Stomach (tissue), 9 donors: ENCODE measurements around the gene IREB2. TPM values are rescaled to one million over a fixed set of nuclear protein-coding genes. Genes with fewer than 3 reads are reported as not detected.

Source experiments
- DNase-seq, 2 donors: peaks; one replicate each; pipeline versions ENCODE4 v3.0.0 to v3.0.0-alpha.2; 2013 to 2019
- H3K27ac ChIP-seq, 5 donors: fragments of 200-600 bp in 4 of 5; sonication (generic) in 4 of 5; one replicate each; pipeline ENCODE4 v1.5.1; 2013 to 2019; ENCODE audit warnings: mild to moderate bottlenecking in 1 of 5, moderate library complexity in 1 of 5
- H3K27me3 ChIP-seq, 3 donors: fragments of 200-600 bp; sonication (generic); one replicate each; pipeline ENCODE4 v1.5.1; 2017 to 2019; ENCODE audit warnings: mixed run types in 1 of 3
- H3K36me3 ChIP-seq, 4 donors: fragments of 200-600 bp; sonication (generic); 1 replicate in 3 of 4; 2 replicates in 1 of 4; pipeline ENCODE4 v1.5.1; 2016 to 2019
- H3K4me1 ChIP-seq, 4 donors: fragments of 200-600 bp; sonication (generic); one replicate each; pipeline ENCODE4 v1.5.1; 2016 to 2019
- H3K4me3 ChIP-seq, 4 donors: fragments of 200-600 bp; sonication (generic) in 3 of 4; one replicate each; pipeline ENCODE4 v1.5.1; 2016 to 2019; ENCODE audit warnings: mild to moderate bottlenecking in 1 of 4
- H3K9me3 ChIP-seq, 4 donors: fragments of 200-600 bp; sonication (generic); one replicate each; pipeline ENCODE4 v1.5.1; 2016 to 2019
- CTCF ChIP-seq, 7 experiments: fragments of 450-650 bp in 4 of 7; fragments of 200-600 bp in 3 of 7; sonication (generic) in 3 of 7; IDR thresholded peaks; one replicate each; pipeline ENCODE4 v1.5.1; 2016 to 2019; ENCODE audit warnings: antibody characterized with exemption in 7 of 7, control low read depth in 2 of 7, mild to moderate bottlenecking in 1 of 7
- EP300 ChIP-seq: sonication (generic); formaldehyde crosslinking; IDR thresholded peaks from one replicate; pipeline ENCODE4 v1.6.1; 2017; ENCODE audit warnings: antibody characterized with exemption
- POLR2A ChIP-seq, 4 donors: fragments of 450-650 bp; IDR thresholded peaks; one replicate each; pipeline ENCODE4 v1.6.1; 2016; ENCODE audit warnings: antibody characterized with exemption in 4 of 4, control low read depth in 2 of 4, mild to moderate bottlenecking in 1 of 4, moderate library complexity in 1 of 4
- POLR2AphosphoS5 ChIP-seq, 3 donors: sonication (generic); formaldehyde crosslinking; IDR thresholded peaks; one replicate each; pipeline ENCODE4 v1.6.1; 2016; ENCODE audit warnings: antibody characterized with exemption in 3 of 3
- WGBS, 5 donors: extraction: QIAGEN DNeasy Blood & Tissue Kit in 3 of 5; methylation state at CpG; one replicate each; pipeline versions ENCODE4 v1.1.5 to v1.1.7; 2013 to 2018; 5-methylcytosine and 5-hydroxymethylcytosine counted together
- intact Hi-C: fragments of 100-400 bp; cut with DNase I; formaldehyde crosslinking; loops from one replicate; pipeline ENCODE4 v1.15.1; 2023; ENCODE audit warnings: low total_unique reads
- polyA plus RNA-seq, 3 donors: library from polyadenylated mRNA; stranded (reverse); fragments of 200-250 nt; gene quantifications; one replicate each; pipeline ENCODE4 v1.2.3, GENCODE V29; 2013
- total RNA-seq, 5 donors: library from RNA; depleted of rRNA; stranded (reverse); fragments of >200 nt; gene quantifications; one replicate each; pipeline versions ENCODE4 v1.1.0 to v1.2.3, GENCODE V29; 2014 to 2016
- donor health status: healthy with polysubstance abuse.
- donor health status: Bipolar disorder and iron deficiency.
- donor health status: healthy.

IREB2 gene
- total and polyA plus RNA-seq, 8 donors, result 7.0 to 248 (median 67.5) TPM

GRCh38 chr15:78457101-78457500 lies 19.1 kb downstream of the IREB2 start:
- Histone ChIP-seq H3K27me3 (no peaks in the 10 kb centered on the region), H3K27ac (peak overlapping the region in 2 of 5 donors; percentile 5 to 40), H3K36me3 (peaks cover 0 to 8% (median 0%) of the 10 kb centered on the region in 4 donors), H3K4me1 (peaks cover 29 to 79% (median 60%) of the 10 kb centered on the region in 4 donors), H3K4me3 (no peak overlapping the region), H3K9me3 (no peaks in the 10 kb centered on the region)
- no peak for TF ChIP-seq EP300
- intact Hi-C loops, result no loop called here
- DNase-seq, result peak in 1 of 2 donors; percentile 64
- WGBS, 5 donors, result 0 to 8% (median 2%) methylated on average over 1 of the region's 1 CpG

DNA sequence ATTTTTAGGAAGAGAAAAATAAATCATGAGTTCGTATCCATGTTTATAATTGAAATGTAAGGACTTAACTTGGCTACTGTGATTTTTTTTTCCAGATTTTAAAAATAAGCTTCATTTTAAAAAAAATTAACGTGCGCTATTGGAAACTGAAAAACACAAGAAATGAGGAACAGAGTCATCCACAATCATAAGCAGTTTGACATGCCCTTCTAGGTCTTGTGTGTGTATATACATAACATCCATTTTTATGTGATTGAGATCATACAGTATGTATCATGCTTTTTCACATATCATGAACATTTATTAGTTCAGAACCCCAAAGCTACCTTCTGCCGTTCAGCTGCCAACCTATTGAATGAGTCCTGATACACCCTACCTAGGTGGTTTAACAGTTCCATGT lies 22.7 kb downstream of the IREB2 start:
- DNase-seq, result no peak
- no peak overlapping the region for H3K4me3 ChIP-seq
- 73 to 91% (median 88%) methylated on average over 4 of the region's 4 CpGs for WGBS, 5 donors
- intact Hi-C loops, result no loop called here
- TF ChIP-seq POLR2AphosphoS5 (IDR thresholded peaks at IDR 0.05) (no peak), CTCF (IDR thresholded peaks at IDR 0.05) (no peak), EP300 (no peak), POLR2A (IDR thresholded peaks at IDR 0.05) (no peak)
- H3K27me3 ChIP-seq, result no peaks in the 10 kb centered on the region
- H3K36me3 ChIP-seq, result peaks cover 16 to 37% (median 30%) of the 10 kb centered on the region in 4 donors
- H3K9me3 ChIP-seq, result no peaks in the 10 kb centered on the region
- H3K4me1 ChIP-seq, result peaks cover 18 to 44% (median 31%) of the 10 kb centered on the region in 4 donors
- no peak overlapping the region for H3K27ac ChIP-seq

DNA sequence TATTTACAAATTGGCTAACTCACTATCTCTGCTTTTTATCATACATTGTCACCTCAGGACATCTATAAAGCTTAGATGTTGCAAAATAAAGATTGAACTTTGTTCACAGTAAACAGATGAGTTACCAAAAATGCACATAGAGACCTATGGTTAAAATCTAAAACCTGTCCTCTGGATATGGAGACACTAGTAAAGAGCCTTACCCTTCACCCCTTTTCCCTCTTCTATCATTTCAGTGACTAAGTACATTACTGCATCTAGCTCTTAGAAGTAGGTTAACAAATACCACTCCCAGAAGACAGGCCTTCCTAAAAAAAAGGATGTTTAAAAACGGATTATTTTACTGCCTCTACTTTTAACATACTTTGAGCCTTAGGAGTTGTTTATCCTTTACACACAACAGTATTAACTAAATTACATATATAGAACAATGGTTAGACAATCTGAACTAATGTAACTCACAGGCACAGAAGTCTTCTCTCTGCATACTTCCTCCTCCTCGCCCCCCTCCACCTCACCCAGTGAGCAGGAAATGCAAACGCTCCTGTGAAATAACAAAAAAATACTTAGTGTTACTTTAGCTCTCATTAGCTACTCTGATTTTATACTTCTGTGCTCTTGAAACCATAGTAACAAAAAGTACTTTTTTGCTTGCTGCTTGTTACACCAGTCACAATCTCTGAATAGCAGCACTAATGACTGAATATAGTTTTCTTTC lies 23.3 kb downstream of the IREB2 start:
- WGBS, 5 donors, result 17 to 35% (median 23%) methylated on average over 3 of the region's 3 CpGs
- no peaks in the 10 kb centered on the region for H3K9me3 ChIP-seq
- TF ChIP-seq CTCF (IDR thresholded peaks at IDR 0.05), result no peak
- TF ChIP-seq EP300, result no peak
- no peak for TF ChIP-seq POLR2A (IDR thresholded peaks at IDR 0.05)
- no peak for TF ChIP-seq POLR2AphosphoS5 (IDR thresholded peaks at IDR 0.05)
- H3K36me3 ChIP-seq, result peaks cover 19 to 43% (median 35%) of the 10 kb centered on the region in 4 donors
- intact Hi-C loops, result no loop called here
- no peaks in the 10 kb centered on the region for H3K27me3 ChIP-seq
- no peak overlapping the region for H3K27ac ChIP-seq
- peaks cover 12 to 38% (median 25%) of the 10 kb centered on the region in 4 donors for H3K4me1 ChIP-seq
- no peak overlapping the region for H3K4me3 ChIP-seq
- DNase-seq, result peak in 1 of 2 donors; percentile 32

GRCh38 chr15:78469031-78469430 lies 31.0 kb downstream of the IREB2 start:
- WGBS, 5 donors, result 94 to 100% (median 98%) methylated on average over 1 of the region's 1 CpG
- H3K4me3 ChIP-seq, result no peak overlapping the region
- H3K27me3 ChIP-seq, result no peaks in the 10 kb centered on the region
- no peaks in the 10 kb centered on the region for H3K9me3 ChIP-seq
- H3K36me3 ChIP-seq, result peaks cover 64 to 100% (median 100%) of the 10 kb centered on the region in 4 donors
- TF ChIP-seq POLR2A (IDR thresholded peaks at IDR 0.05), result no peak
- no peak for TF ChIP-seq EP300
- TF ChIP-seq POLR2AphosphoS5 (IDR thresholded peaks at IDR 0.05), result no peak
- no peak for TF ChIP-seq CTCF (IDR thresholded peaks at IDR 0.05)
- intact Hi-C loops, result no loop called here
- DNase-seq, result no peak
- H3K4me1 ChIP-seq, result no peaks in the 10 kb centered on the region
- no peak overlapping the region for H3K27ac ChIP-seq

GRCh38 chr15:78477295-78477694 lies 39.3 kb downstream of the IREB2 start:
- Histone ChIP-seq H3K36me3 (peaks cover 53 to 98% (median 96%) of the 10 kb centered on the region in 4 donors), H3K9me3 (no peaks in the 10 kb centered on the region), H3K4me3 (no peak overlapping the region), H3K27ac (no peak overlapping the region), H3K4me1 (no peaks in the 10 kb centered on the region), H3K27me3 (no peaks in the 10 kb centered on the region)
- WGBS, 5 donors, result 76 to 80% (median 76%) methylated on average over 5 of the region's 5 CpGs
- intact Hi-C loops, result no loop called here
- TF ChIP-seq EP300 (no peak), POLR2A (IDR thresholded peaks at IDR 0.05) (no peak), POLR2AphosphoS5 (IDR thresholded peaks at IDR 0.05) (no peak)
- no peak for DNase-seq
